ENCODE results near the gene FMN2. TPM values are rescaled to one million over a fixed set of nuclear protein-coding genes. Genes with fewer than 3 reads are reported as not detected.

The FMN2 gene
- total and polyA plus RNA-seq, 2 donors (not counting 1 experiment from before 2014, with no cell fraction given), result 8.0 to 13.7 TPM

DNA sequence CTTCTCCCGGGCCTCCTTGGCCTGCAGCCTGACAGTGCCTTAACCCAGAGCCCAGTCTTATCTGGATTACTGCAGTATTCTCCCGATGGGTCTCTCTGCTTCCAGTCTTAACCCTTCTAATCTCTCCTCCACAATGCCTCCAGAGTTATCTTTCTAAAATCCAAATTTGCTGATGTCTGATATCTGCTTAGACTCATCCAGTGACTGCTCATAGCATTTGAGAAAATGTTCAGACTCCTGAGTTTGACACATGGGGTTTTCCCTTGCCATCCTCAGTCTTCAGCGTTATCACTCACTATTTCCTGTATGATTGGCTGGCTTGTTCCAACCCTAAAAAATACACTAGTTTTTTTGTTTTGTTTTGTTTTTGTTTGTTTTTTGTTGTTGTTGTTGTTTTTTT, 102.0 kb downstream of the FMN2 start:
- Histone ChIP-seq H4K20me1 (ENCODE audit: control insufficient read depth, extremely low read depth, insufficient read depth, low read length) (no peaks in the 10 kb centered on the region), H3K27me3 (ENCODE audit: control insufficient read depth, insufficient read depth, low read length) (no peaks in the 10 kb centered on the region), H3K4me3 (replicated peaks in 1 of 4; ENCODE audit: control extremely low read depth in 1 of 4, insufficient read depth in 1 of 4, low read depth in 3 of 4, low read length in 4 of 4) (no peak overlapping the region), H2AFZ (ENCODE audit: low read length) (no peak overlapping the region), H3K4me2 (ENCODE audit: extremely low read depth, insufficient read depth, low read length) (no peak overlapping the region), H3K4me1 (ENCODE audit: control insufficient read depth, extremely low read depth, insufficient read depth, low read length) (no peaks in the 10 kb centered on the region), H3K79me2 (ENCODE audit: control insufficient read depth, insufficient read depth, low read length) (no peaks in the 10 kb centered on the region), H3K27ac (ENCODE audit: insufficient read depth, low read length) (no peak overlapping the region), H3K9me3 (ENCODE audit: control insufficient read depth, insufficient read depth, low read depth, low read length) (no peaks in the 10 kb centered on the region), H3K9ac (ENCODE audit: insufficient read depth, low read length) (no peak overlapping the region), H3K36me3 (ENCODE audit: control insufficient read depth, insufficient read depth, low read length) (no peaks in the 10 kb centered on the region)
- DNase-seq (ENCODE audit: low read depth in 2 of 2), result peak in 1 of 2 donors; percentile 49
- TF ChIP-seq EZH2 (IDR thresholded peaks at IDR 0.05; ENCODE audit: low read length, missing control alignments) (no peak), CTCF (conservative IDR thresholded peaks at IDR 0.05 in 1 of 2, IDR thresholded peaks at IDR 0.05 in 1 of 2; ENCODE audit: low read depth in 1 of 2, low read length in 2 of 2) (no peak)

GRCh38 chr1:240194120-240194519, 102.4 kb downstream of the FMN2 start:
- no peak overlapping the region for H3K27ac ChIP-seq (ENCODE audit: insufficient read depth, low read length)
- no peak overlapping the region for H3K4me2 ChIP-seq (ENCODE audit: extremely low read depth, insufficient read depth, low read length)
- H4K20me1 ChIP-seq (ENCODE audit: control insufficient read depth, extremely low read depth, insufficient read depth, low read length), result no peaks in the 10 kb centered on the region
- DNase-seq (ENCODE audit: low read depth in 2 of 2), result peak; percentile 70 to 92
- no peaks in the 10 kb centered on the region for H3K9me3 ChIP-seq (ENCODE audit: control insufficient read depth, insufficient read depth, low read depth, low read length)
- no peaks in the 10 kb centered on the region for H3K4me1 ChIP-seq (ENCODE audit: control insufficient read depth, extremely low read depth, insufficient read depth, low read length)
- no peaks in the 10 kb centered on the region for H3K79me2 ChIP-seq (ENCODE audit: control insufficient read depth, insufficient read depth, low read length)
- no peaks in the 10 kb centered on the region for H3K36me3 ChIP-seq (ENCODE audit: control insufficient read depth, insufficient read depth, low read length)
- TF ChIP-seq EZH2 (IDR thresholded peaks at IDR 0.05; ENCODE audit: low read length, missing control alignments) (no peak), CTCF (conservative IDR thresholded peaks at IDR 0.05 in 1 of 2, IDR thresholded peaks at IDR 0.05 in 1 of 2; ENCODE audit: low read depth in 1 of 2, low read length in 2 of 2) (no peak)
- no peak overlapping the region for H3K9ac ChIP-seq (ENCODE audit: insufficient read depth, low read length)
- H3K4me3 ChIP-seq (replicated peaks in 1 of 4; ENCODE audit: control extremely low read depth in 1 of 4, insufficient read depth in 1 of 4, low read depth in 3 of 4, low read length in 4 of 4), result no peak overlapping the region
- H3K27me3 ChIP-seq (ENCODE audit: control insufficient read depth, insufficient read depth, low read length), result no peaks in the 10 kb centered on the region
- no peak overlapping the region for H2AFZ ChIP-seq (ENCODE audit: low read length)

GRCh38 chr1:240198376-240198775, 106.7 kb downstream of the FMN2 start:
- Histone ChIP-seq H3K4me1 (ENCODE audit: control insufficient read depth, extremely low read depth, insufficient read depth, low read length) (no peaks in the 10 kb centered on the region), H3K27ac (ENCODE audit: insufficient read depth, low read length) (no peak overlapping the region), H3K36me3 (ENCODE audit: control insufficient read depth, insufficient read depth, low read length) (no peaks in the 10 kb centered on the region), H3K4me2 (ENCODE audit: extremely low read depth, insufficient read depth, low read length) (no peak overlapping the region), H2AFZ (ENCODE audit: low read length) (no peak overlapping the region), H3K4me3 (replicated peaks in 1 of 4; ENCODE audit: control extremely low read depth in 1 of 4, insufficient read depth in 1 of 4, low read depth in 3 of 4, low read length in 4 of 4) (no peak overlapping the region), H3K9ac (ENCODE audit: insufficient read depth, low read length) (no peak overlapping the region), H3K9me3 (ENCODE audit: control insufficient read depth, insufficient read depth, low read depth, low read length) (no peaks in the 10 kb centered on the region), H3K79me2 (ENCODE audit: control insufficient read depth, insufficient read depth, low read length) (no peaks in the 10 kb centered on the region), H4K20me1 (ENCODE audit: control insufficient read depth, extremely low read depth, insufficient read depth, low read length) (no peaks in the 10 kb centered on the region), H3K27me3 (ENCODE audit: control insufficient read depth, insufficient read depth, low read length) (no peaks in the 10 kb centered on the region)
- no peak for TF ChIP-seq EZH2 (IDR thresholded peaks at IDR 0.05; ENCODE audit: low read length, missing control alignments)
- no peak for TF ChIP-seq CTCF (conservative IDR thresholded peaks at IDR 0.05 in 1 of 2, IDR thresholded peaks at IDR 0.05 in 1 of 2; ENCODE audit: low read depth in 1 of 2, low read length in 2 of 2)
- DNase-seq (ENCODE audit: low read depth in 2 of 2), result no peak
